B cell (primary cell): ENCODE data around the gene CAP2.
"Not testable (repeated sequence)": the region's sequence is repeated elsewhere in the genome, so short reads cannot be mapped to it uniquely, and the experiment has no call there.

ENCODE experiments used
- EZH2 ChIP-seq: IDR thresholded peaks from 2 replicates; pipeline ENCODE4 v1.6.1; 2012; ENCODE audit warnings: borderline replicate concordance, low read depth, mild to moderate bottlenecking, moderate library complexity, low read length; ENCODE audit not compliant: insufficient read depth, poor library complexity, severe bottlenecking
- TF ChIP-seq, protein P1 (sequence below): fragments of 200-600 bp; IDR thresholded peaks from one replicate; pipeline ENCODE4 v1.8.0; 2022; ENCODE audit warnings: antibody characterized with exemption, mild to moderate bottlenecking

DNA sequence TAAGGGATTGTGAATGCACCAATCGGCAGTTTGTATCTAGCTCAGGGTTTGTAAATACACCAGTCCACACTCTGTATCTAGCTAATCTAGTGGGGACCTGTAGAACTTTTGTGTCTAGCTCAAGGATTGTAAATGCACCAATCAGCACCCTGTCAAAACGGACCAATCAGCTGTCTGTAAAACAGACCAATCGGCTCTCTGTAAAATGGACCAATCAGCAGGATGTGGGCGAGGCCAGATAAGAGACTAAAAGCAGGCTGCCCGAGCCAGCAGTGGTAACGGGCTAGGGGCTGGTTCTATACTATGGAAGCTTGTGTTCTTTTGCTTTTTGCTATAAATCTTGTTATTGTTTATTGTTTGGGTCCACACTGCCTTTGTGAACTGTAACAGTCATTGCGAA lies 187.9 kb downstream of the CAP2 start:
- TF ChIP-seq, protein P1, sequence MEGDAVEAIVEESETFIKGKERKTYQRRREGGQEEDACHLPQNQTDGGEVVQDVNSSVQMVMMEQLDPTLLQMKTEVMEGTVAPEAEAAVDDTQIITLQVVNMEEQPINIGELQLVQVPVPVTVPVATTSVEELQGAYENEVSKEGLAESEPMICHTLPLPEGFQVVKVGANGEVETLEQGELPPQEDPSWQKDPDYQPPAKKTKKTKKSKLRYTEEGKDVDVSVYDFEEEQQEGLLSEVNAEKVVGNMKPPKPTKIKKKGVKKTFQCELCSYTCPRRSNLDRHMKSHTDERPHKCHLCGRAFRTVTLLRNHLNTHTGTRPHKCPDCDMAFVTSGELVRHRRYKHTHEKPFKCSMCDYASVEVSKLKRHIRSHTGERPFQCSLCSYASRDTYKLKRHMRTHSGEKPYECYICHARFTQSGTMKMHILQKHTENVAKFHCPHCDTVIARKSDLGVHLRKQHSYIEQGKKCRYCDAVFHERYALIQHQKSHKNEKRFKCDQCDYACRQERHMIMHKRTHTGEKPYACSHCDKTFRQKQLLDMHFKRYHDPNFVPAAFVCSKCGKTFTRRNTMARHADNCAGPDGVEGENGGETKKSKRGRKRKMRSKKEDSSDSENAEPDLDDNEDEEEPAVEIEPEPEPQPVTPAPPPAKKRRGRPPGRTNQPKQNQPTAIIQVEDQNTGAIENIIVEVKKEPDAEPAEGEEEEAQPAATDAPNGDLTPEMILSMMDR, result not testable (repeated sequence)
- not testable (repeated sequence) for TF ChIP-seq EZH2
